ENCODE data around the gene PEAK1. TPM values are rescaled to one million over a fixed set of nuclear protein-coding genes. Genes with fewer than 3 reads are reported as not detected.

Gene PEAK1
- total RNA-seq, 1 experiment from 2014 or later, result 21.2 TPM

DNA sequence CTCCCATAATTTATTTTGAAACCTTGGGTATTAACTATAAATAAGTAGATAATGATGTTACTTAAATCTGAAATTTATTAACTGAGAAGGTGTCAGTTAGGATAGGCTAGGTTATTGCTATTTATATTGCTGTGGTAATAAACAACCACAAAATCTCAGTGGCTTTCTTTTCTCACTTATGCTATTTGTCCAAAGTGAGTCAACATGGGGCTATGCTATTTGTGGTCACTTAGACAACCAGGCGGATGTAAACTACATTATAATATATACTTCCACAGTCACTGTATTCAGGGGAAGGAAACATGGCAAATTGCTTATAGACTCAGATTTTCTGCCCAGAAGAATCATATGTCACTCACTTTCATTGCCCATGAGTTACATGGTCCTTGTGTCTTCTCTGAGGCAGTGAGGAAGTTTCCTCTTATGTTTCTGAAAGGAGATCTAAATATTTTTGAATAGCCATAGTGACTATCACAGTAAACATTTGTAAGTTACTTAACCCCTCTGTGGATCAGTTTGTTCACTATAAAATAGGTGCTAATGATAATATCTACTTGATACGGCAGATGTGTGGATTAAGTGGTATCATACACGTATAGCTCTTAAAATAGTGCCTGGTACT, 20.6 kb upstream of the PEAK1 start:
- Histone ChIP-seq H4K91ac (ENCODE audit: insufficient read length, low read depth, low read length) (no peak overlapping the region), H4K5ac (ENCODE audit: insufficient read length, low read depth, low read length) (no peak overlapping the region), H3K4me2 (ENCODE audit: insufficient read depth, insufficient read length, low read length) (no peak overlapping the region), H2BK5ac (ENCODE audit: insufficient read length, low read length) (no peak overlapping the region), H4K20me1 (ENCODE audit: control insufficient read depth, insufficient read depth, insufficient read length) (no peaks in the 10 kb centered on the region), H3K56ac (ENCODE audit: insufficient read length, low read depth, low read length) (no peak overlapping the region), H3K27ac (ENCODE audit: insufficient read length, low read depth, low read length) (no peak overlapping the region), H3K27me3 (ENCODE audit: insufficient read depth, low read length) (no peaks in the 10 kb centered on the region), H3K9ac (ENCODE audit: extremely low read depth, insufficient read length, low read length) (no peak overlapping the region), H3K79me2 (ENCODE audit: insufficient read depth, low read length) (no peaks in the 10 kb centered on the region; the same call in 1 of the 2 replicates), H2BK12ac (ENCODE audit: insufficient read length, low read depth, low read length) (no peak overlapping the region), H3K18ac (ENCODE audit: insufficient read length, low read depth, low read length) (no peak overlapping the region), H3T11ph (ENCODE audit: low read length) (no peak overlapping the region), H2AFZ (ENCODE audit: low read length) (no peak overlapping the region), H2BK15ac (ENCODE audit: low read depth, low read length) (no peak overlapping the region), H4K8ac (replicated peaks; ENCODE audit: insufficient read length, low read depth, low read length) (no peak overlapping the region), H2BK20ac (ENCODE audit: low read depth, low read length, poor library complexity, severe bottlenecking) (no peak overlapping the region), H2AK5ac (ENCODE audit: insufficient read length, low read length) (no peak overlapping the region), H3K14ac (ENCODE audit: insufficient read depth, low read length) (no peak overlapping the region), H3K4ac (ENCODE audit: low read depth, low read length) (no peak overlapping the region), H3K23me2 (ENCODE audit: insufficient read length, low read depth, low read length, poor library complexity, severe bottlenecking) (no peaks in the 10 kb centered on the region), H3K79me1 (ENCODE audit: insufficient read depth, low read depth, low read length, poor library complexity, severe bottlenecking) (peaks cover 2% of the 10 kb centered on the region), H3K9me3 (ENCODE audit: control insufficient read depth, low read depth, low read length) (no peaks in the 10 kb centered on the region), H2BK120ac (ENCODE audit: low read depth, low read length, poor library complexity, severe bottlenecking) (no peak overlapping the region), H3K4me1 (ENCODE audit: insufficient read depth, low read length) (no peaks in the 10 kb centered on the region; the same call in 1 of the 2 replicates), H3K23ac (ENCODE audit: insufficient read length, low read depth, low read length) (no peak overlapping the region)
- H3K4me3 Mint-ChIP-seq, result no peak overlapping the region
- DNase-seq, result no peak
- H3K4me1 Mint-ChIP-seq, result peaks cover 14 to 15% of the 10 kb centered on the region in 2 experiments
- H3K36me3 Mint-ChIP-seq (ENCODE audit: insufficient read depth in 1 of 3, low read depth in 3 of 3), result peaks cover 0 to 5% (median 3%) of the 10 kb centered on the region in 3 experiments; a peak in 2 of 7 replicates
- H3K27me3 Mint-ChIP-seq (ENCODE audit: low read depth), result no peaks in the 10 kb centered on the region
- TF ChIP-seq, protein P1, sequence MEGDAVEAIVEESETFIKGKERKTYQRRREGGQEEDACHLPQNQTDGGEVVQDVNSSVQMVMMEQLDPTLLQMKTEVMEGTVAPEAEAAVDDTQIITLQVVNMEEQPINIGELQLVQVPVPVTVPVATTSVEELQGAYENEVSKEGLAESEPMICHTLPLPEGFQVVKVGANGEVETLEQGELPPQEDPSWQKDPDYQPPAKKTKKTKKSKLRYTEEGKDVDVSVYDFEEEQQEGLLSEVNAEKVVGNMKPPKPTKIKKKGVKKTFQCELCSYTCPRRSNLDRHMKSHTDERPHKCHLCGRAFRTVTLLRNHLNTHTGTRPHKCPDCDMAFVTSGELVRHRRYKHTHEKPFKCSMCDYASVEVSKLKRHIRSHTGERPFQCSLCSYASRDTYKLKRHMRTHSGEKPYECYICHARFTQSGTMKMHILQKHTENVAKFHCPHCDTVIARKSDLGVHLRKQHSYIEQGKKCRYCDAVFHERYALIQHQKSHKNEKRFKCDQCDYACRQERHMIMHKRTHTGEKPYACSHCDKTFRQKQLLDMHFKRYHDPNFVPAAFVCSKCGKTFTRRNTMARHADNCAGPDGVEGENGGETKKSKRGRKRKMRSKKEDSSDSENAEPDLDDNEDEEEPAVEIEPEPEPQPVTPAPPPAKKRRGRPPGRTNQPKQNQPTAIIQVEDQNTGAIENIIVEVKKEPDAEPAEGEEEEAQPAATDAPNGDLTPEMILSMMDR (conservative IDR thresholded peaks at IDR 0.05), result no peak
- H3K9me3 Mint-ChIP-seq, result no peaks in the 10 kb centered on the region
- no CpG with 5 or more reads among the region's 3 CpGs for WGBS (ENCODE audit: extremely low coverage, insufficient read length, low lambda C conversion rate)
- H3K27ac Mint-ChIP-seq, result no peak overlapping the region

Measured in H9 (cell line).